ENCODE results near the gene NOX3. TPM values are rescaled to one million over a fixed set of nuclear protein-coding genes. Genes with fewer than 3 reads are reported as not detected.

NOX3 gene
- total and polyA plus RNA-seq, 9 of the 15 experiments (the other 6 are each of a cell fraction or from before 2014, with no cell fraction given) = not detected

- no peak overlapping the region for H3K27ac ChIP-seq (ENCODE audit: extremely low read depth, low read depth, low read length)
- CTCF ChIA-PET (ENCODE audit: low intra/inter-chr PET ratio) = no interaction called here
Measured at GRCh38 chr6:155398221-155398620, 57.4 kb downstream of the NOX3 start.

More at GRCh38 chr6:155398221-155398620, 57.4 kb downstream of the NOX3 start:
- Histone ChIP-seq H3K27me3 (ENCODE audit: control insufficient read depth in 2 of 2, insufficient read depth in 2 of 2, low read length in 2 of 2) (no peaks in the 10 kb centered on the region), H3K36me3 (ENCODE audit: control insufficient read depth, insufficient read depth, low read length) (no peaks in the 10 kb centered on the region), H3K4me2 (ENCODE audit: insufficient read depth, low read length) (no peak overlapping the region), H2AFZ (ENCODE audit: low read depth, low read length) (no peak overlapping the region), H3K4me3 (no peak overlapping the region), H4K20me1 (replicated peaks; ENCODE audit: control insufficient read depth, insufficient read depth, low read length) (no peaks in the 10 kb centered on the region), H3K4me1 (replicated peaks in 1 of 2; ENCODE audit: control insufficient read depth in 2 of 2, insufficient read depth in 2 of 2, low read length in 2 of 2) (no peaks in the 10 kb centered on the region), H3K79me2 (ENCODE audit: control insufficient read depth, insufficient read depth, low read length) (no peaks in the 10 kb centered on the region), H3K9me3 (replicated peaks; ENCODE audit: control insufficient read depth, insufficient read depth, low read depth, low read length) (no peaks in the 10 kb centered on the region), H3K9me1 (ENCODE audit: control insufficient read depth, insufficient read depth, low read length) (no peaks in the 10 kb centered on the region), H3K9ac (ENCODE audit: insufficient read depth in 1 of 2, low read depth in 2 of 2, low read length in 2 of 2) (no peak overlapping the region)
- FAIRE-seq (no peak), DNase-seq (ENCODE audit: extremely low read depth in 1 of 4, low spot score in 3 of 4) (no peak), ATAC-seq (no peak)
- intact Hi-C loops (cut with micrococcal nuclease) = no loop called here
- POLR2A ChIA-PET = no interaction called here
- 0% methylated on average over 3 of the region's 3 CpGs for WGBS (ENCODE audit: insufficient coverage, low coverage, missing lambda C conversion rate)
- BruUV-seq (replicated peaks) = no TSS peak
- TF ChIP-seq ZNF121 (CRISPR knock-in tag; conservative IDR thresholded peaks at IDR 0.05) (no peak), STAT6 (CRISPR knock-in tag; IDR thresholded peaks at IDR 0.05) (no peak), MTA2 (IDR thresholded peaks at IDR 0.05; ENCODE audit: low read depth) (no peak), MCM7 (IDR thresholded peaks at IDR 0.05) (no peak), POLR2H (tag; IDR thresholded peaks at IDR 0.05; ENCODE audit: low read depth) (no peak), HES1 (IDR thresholded peaks at IDR 0.05; ENCODE audit: low read depth) (no peak), RNF219 (CRISPR knock-in tag; IDR thresholded peaks at IDR 0.05) (no peak), MAFK (IDR thresholded peaks at IDR 0.05; ENCODE audit: low read length) (no peak), ZNF197 (CRISPR knock-in tag; IDR thresholded peaks at IDR 0.05; ENCODE audit: low read depth) (no peak), USF1 (CRISPR knock-in tag; IDR thresholded peaks at IDR 0.05) (no peak), TFAM (CRISPR knock-in tag; conservative IDR thresholded peaks at IDR 0.05) (no peak), ZNF143 (CRISPR knock-in tag; IDR thresholded peaks at IDR 0.05) (no peak)
- in situ Hi-C loops (cut with MboI) = no loop called here

Measured in K562 (cell line).